ENCODE data around the gene MS4A8. TPM values are rescaled to one million over a fixed set of nuclear protein-coding genes. Genes with fewer than 3 reads are reported as not detected.

MS4A8 gene
- total and polyA plus RNA-seq, 2 of the 13 experiments (the other 11 are each of a cell fraction or from before 2014, with no cell fraction given), result not detected

DNA sequence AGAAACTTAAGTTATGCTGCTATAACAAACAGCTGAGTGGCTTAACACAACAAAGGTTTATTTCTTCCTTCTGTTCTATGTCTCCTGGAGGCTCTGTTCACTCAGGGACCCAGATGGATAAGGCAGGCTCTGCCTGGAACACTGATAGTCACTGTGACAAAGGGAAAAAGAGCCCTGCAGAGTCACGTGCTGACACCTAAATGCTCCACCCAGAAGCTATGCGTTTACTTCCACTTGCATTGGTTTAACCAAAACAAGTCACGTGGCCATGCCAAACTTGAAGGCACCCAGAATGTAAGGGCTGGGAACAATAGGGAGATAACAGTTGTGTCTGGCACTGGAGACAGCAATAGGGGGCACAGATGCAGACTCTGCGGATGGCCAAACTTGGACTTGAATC, 53.9 kb downstream of the MS4A8 start:
- H3K4me3 ChIP-seq (replicated peaks in 1 of 3; ENCODE audit: insufficient read depth in 1 of 3, low read depth in 2 of 3, low read length in 3 of 3), result no peak overlapping the region
- in situ Hi-C loops (cut with HindIII; ENCODE audit: extremely low pct_ligation_motif_present, low pct_unique_long_range_greater_than_20kb) (no loop called here), intact Hi-C loops (cut with micrococcal nuclease; ENCODE audit: unreplicated experiment) (no loop called here)
- BruUV-seq (replicated peaks), result no TSS peak
- no peaks in the 10 kb centered on the region for H4K20me1 ChIP-seq (ENCODE audit: insufficient read depth, low read length)
- no peak overlapping the region for H2AFZ ChIP-seq (ENCODE audit: low read length)
- no peaks in the 10 kb centered on the region for H3K79me2 ChIP-seq (ENCODE audit: insufficient read depth, low read length)
- H3K4me1 ChIP-seq (ENCODE audit: insufficient read depth, low read length), result peaks cover 4% of the 10 kb centered on the region; the same call in 1 of the 2 replicates
- H3K36me3 ChIP-seq (replicated peaks in 1 of 2; ENCODE audit: control insufficient read depth in 1 of 2, insufficient read depth in 2 of 2, low read length in 2 of 2), result no peaks in the 10 kb centered on the region
- peaks cover 0 to 10% of the 10 kb centered on the region in 2 experiments; a peak in 2 of 5 replicates for H3K27me3 ChIP-seq (ENCODE audit: control insufficient read depth in 1 of 2, insufficient read depth in 2 of 2, low read length in 2 of 2)
- ATAC-seq (no peak), FAIRE-seq (no peak), DNase-seq (ENCODE audit: low spot score) (no peak)
- TF ChIP-seq, protein P1, sequence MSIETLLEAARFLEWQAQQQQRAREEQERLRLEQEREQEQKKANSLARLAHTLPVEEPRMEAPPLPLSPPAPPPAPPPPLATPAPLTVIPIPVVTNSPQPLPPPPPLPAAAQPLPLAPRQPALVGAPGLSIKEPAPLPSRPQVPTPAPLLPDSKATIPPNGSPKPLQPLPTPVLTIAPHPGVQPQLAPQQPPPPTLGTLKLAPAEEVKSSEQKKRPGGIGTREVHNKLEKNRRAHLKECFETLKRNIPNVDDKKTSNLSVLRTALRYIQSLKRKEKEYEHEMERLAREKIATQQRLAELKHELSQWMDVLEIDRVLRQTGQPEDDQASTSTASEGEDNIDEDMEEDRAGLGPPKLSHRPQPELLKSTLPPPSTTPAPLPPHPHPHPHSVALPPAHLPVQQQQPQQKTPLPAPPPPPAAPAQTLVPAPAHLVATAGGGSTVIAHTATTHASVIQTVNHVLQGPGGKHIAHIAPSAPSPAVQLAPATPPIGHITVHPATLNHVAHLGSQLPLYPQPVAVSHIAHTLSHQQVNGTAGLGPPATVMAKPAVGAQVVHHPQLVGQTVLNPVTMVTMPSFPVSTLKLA (IDR thresholded peaks at IDR 0.05), result no peak
- peak; percentile 33; the same call in 1 of the 2 replicates for TF ChIP-seq USF2 (IDR thresholded peaks at IDR 0.05; ENCODE audit: low read depth, low read length)
- TF ChIP-seq USF2 (CRISPR knock-in tag; IDR thresholded peaks at IDR 0.05; ENCODE audit: borderline replicate concordance), result no peak
- H3K4me2 ChIP-seq (ENCODE audit: low read depth, low read length), result no peak overlapping the region
- POLR2A ChIA-PET, result no interaction called here
- H3K9me3 ChIP-seq (ENCODE audit: low read length), result no peaks in the 10 kb centered on the region
- no peak overlapping the region for H3K9ac ChIP-seq (ENCODE audit: insufficient read depth, low read depth, low read length)
- CTCF ChIA-PET (ENCODE audit: low intra/inter-chr PET ratio, low total read pairs), result no interaction called here
- H3K27ac ChIP-seq (ENCODE audit: extremely low read length, insufficient read depth, low read length), result no peak overlapping the region
- WGBS (ENCODE audit: low lambda C conversion rate), result 16% methylated on average over 4 of the region's 4 CpGs

GRCh38 chr11:60754887-60755286, 55.5 kb downstream of the MS4A8 start:
- Histone ChIP-seq H4K20me1 (ENCODE audit: insufficient read depth, low read length) (no peaks in the 10 kb centered on the region), H3K9me3 (ENCODE audit: low read length) (no peaks in the 10 kb centered on the region), H3K4me1 (ENCODE audit: insufficient read depth, low read length) (peaks cover 4% of the 10 kb centered on the region; the same call in 1 of the 2 replicates), H3K9ac (ENCODE audit: insufficient read depth, low read depth, low read length) (no peak overlapping the region), H3K36me3 (replicated peaks in 1 of 2; ENCODE audit: control insufficient read depth in 1 of 2, insufficient read depth in 2 of 2, low read length in 2 of 2) (no peaks in the 10 kb centered on the region), H3K27ac (ENCODE audit: extremely low read length, insufficient read depth, low read length) (no peak overlapping the region), H3K79me2 (ENCODE audit: insufficient read depth, low read length) (no peaks in the 10 kb centered on the region), H3K27me3 (ENCODE audit: control insufficient read depth in 1 of 2, insufficient read depth in 2 of 2, low read length in 2 of 2) (peaks cover 0 to 18% of the 10 kb centered on the region in 2 experiments; a peak in 2 of 5 replicates), H2AFZ (ENCODE audit: low read length) (no peak overlapping the region), H3K4me3 (replicated peaks in 1 of 3; ENCODE audit: insufficient read depth in 1 of 3, low read depth in 2 of 3, low read length in 3 of 3) (no peak overlapping the region), H3K4me2 (ENCODE audit: low read depth, low read length) (no peak overlapping the region)
- intact Hi-C loops (cut with micrococcal nuclease; ENCODE audit: unreplicated experiment) (no loop called here), in situ Hi-C loops (cut with HindIII; ENCODE audit: extremely low pct_ligation_motif_present, low pct_unique_long_range_greater_than_20kb) (no loop called here)
- ChIA-PET CTCF (ENCODE audit: low intra/inter-chr PET ratio, low total read pairs) (no interaction called here), POLR2A (no interaction called here)
- no peak for ATAC-seq
- WGBS (ENCODE audit: low lambda C conversion rate), result 46% methylated on average over 6 of the region's 6 CpGs
- no TSS peak for BruUV-seq (replicated peaks)
- FAIRE-seq, result no peak
- no peak for DNase-seq (ENCODE audit: low spot score)
- TF ChIP-seq PATZ1 (CRISPR knock-in tag; IDR thresholded peaks at IDR 0.05) (no peak), RFX1 (IDR thresholded peaks at IDR 0.05) (no peak), ZFY (CRISPR knock-in tag; IDR thresholded peaks at IDR 0.05) (no peak), ZBTB7B (CRISPR knock-in tag; IDR thresholded peaks at IDR 0.05) (no peak), ZNF619 (CRISPR knock-in tag; IDR thresholded peaks at IDR 0.05) (no peak), ZNF883 (CRISPR knock-in tag; IDR thresholded peaks at IDR 0.05; ENCODE audit: not compliant biosample characterization) (no peak), POLR2G (IDR thresholded peaks at IDR 0.05; ENCODE audit: low read depth, low read length) (no peak)
